Neural progenitor cell (in vitro differentiated cells): ENCODE data around the gene MYO15A. TPM values are rescaled to one million over a fixed set of nuclear protein-coding genes. Genes with fewer than 3 reads are reported as not detected.
A peak's percentile ranks its signal among the peaks of the same experiment; 100 is the strongest.

Experiments
- DNase-seq: peaks from one replicate; pipeline ENCODE4 v3.0.0-alpha.2; 2016; ENCODE audit warnings: low spot score
- H2AFZ ChIP-seq: fragments of 200-600 bp; sonication (generic); replicated peaks from 2 replicates; pipeline ENCODE4 v1.6.1; 2016; ENCODE audit warnings: antibody characterized with exemption
- H3F3A ChIP-seq: fragments of 200-600 bp; sonication (generic); 2 replicates; pipeline ENCODE4 v1.6.1; 2016; ENCODE audit warnings: antibody characterized with exemption, low read depth
- H3K27ac ChIP-seq: fragments of 200-600 bp; sonication (generic); 2 replicates; pipeline ENCODE4 v1.5.1; 2016; ENCODE audit warnings: mild to moderate bottlenecking
- H3K27me3 ChIP-seq: fragments of 200-600 bp; sonication (generic); 2 replicates; pipeline ENCODE4 v1.6.1; 2016; ENCODE audit warnings: mild to moderate bottlenecking, moderate library complexity
- H3K36me3 ChIP-seq: fragments of 200-600 bp; sonication (generic); 2 replicates; pipeline ENCODE4 v1.5.1; 2016
- H3K4me1 ChIP-seq: fragments of 200-600 bp; sonication (generic); 2 replicates; pipeline ENCODE4 v1.6.1; 2016; ENCODE audit warnings: mixed run types
- H3K4me2 ChIP-seq: fragments of 200-600 bp; sonication (generic); 2 replicates; pipeline ENCODE4 v1.6.1; 2016
- H3K4me3 ChIP-seq: fragments of 200-600 bp; sonication (generic); 2 replicates; pipeline ENCODE4 v1.5.1; 2016
- H3K79me2 ChIP-seq: fragments of 200-600 bp; sonication (generic); 2 replicates; pipeline ENCODE4 v1.6.1; 2016; ENCODE audit warnings: low read depth
- H3K9ac ChIP-seq: fragments of 200-600 bp; sonication (generic); 2 replicates; pipeline ENCODE4 v1.6.1; 2016
- H3K9me3 ChIP-seq: fragments of 200-600 bp; sonication (generic); 2 replicates; pipeline ENCODE4 v1.5.1; 2016; ENCODE audit warnings: low read depth
- H4K20me1 ChIP-seq: fragments of 200-600 bp; sonication (generic); 2 replicates; pipeline ENCODE4 v1.6.1; 2016; ENCODE audit warnings: low read depth
- H3K27ac Mint-ChIP-seq: 3 replicates; pipeline ENCODE4 v1.8.0; 2021; ENCODE audit warnings: mixed read lengths
- H3K27me3 Mint-ChIP-seq: 2 replicates; pipeline ENCODE4 v1.8.0; 2022; ENCODE audit warnings: low read depth, mild to moderate bottlenecking, inconsistent platforms, moderate library complexity, mixed read lengths; ENCODE audit not compliant: insufficient read depth
- H3K36me3 Mint-ChIP-seq: 3 replicates; pipeline ENCODE4 v1.8.0; 2021; ENCODE audit warnings: mixed read lengths
- H3K4me1 Mint-ChIP-seq: 3 replicates; pipeline ENCODE4 v1.8.0; 2021; ENCODE audit warnings: mixed read lengths
- H3K4me3 Mint-ChIP-seq: 3 replicates; pipeline ENCODE4 v1.8.0; 2021; ENCODE audit warnings: mild to moderate bottlenecking, moderate library complexity, mixed read lengths
- H3K9me3 Mint-ChIP-seq: 3 replicates; pipeline ENCODE4 v1.8.0; 2020; ENCODE audit warnings: mixed read lengths
- EZH2 ChIP-seq: fragments of 200-600 bp; sonication (generic); IDR thresholded peaks from 2 replicates; pipeline ENCODE4 v1.6.1; 2017; ENCODE audit warnings: antibody characterized with exemption, mild to moderate bottlenecking, moderate library complexity
- EZH2phosphoT487 ChIP-seq: fragments of 200-600 bp; sonication (generic); IDR thresholded peaks from 2 replicates; pipeline ENCODE4 v1.6.1; 2017; ENCODE audit warnings: antibody characterized with exemption
- total RNA-seq: library from RNA; depleted of rRNA; stranded (reverse); fragments of >200 nt; gene quantifications from 2 replicates; pipeline ENCODE4 v1.2.3, GENCODE V29; 2015; ENCODE audit warnings: low replicate concordance
- TF ChIP-seq, protein P1 (sequence below): fragments of 200-600 bp; sonication (generic); IDR thresholded peaks from 2 replicates; pipeline ENCODE4 v1.5.1; 2017; ENCODE audit warnings: antibody characterized with exemption, mild to moderate bottlenecking

The MYO15A gene
- total RNA-seq, 1 donor from 2014 or later = 1.2 TPM

DNA sequence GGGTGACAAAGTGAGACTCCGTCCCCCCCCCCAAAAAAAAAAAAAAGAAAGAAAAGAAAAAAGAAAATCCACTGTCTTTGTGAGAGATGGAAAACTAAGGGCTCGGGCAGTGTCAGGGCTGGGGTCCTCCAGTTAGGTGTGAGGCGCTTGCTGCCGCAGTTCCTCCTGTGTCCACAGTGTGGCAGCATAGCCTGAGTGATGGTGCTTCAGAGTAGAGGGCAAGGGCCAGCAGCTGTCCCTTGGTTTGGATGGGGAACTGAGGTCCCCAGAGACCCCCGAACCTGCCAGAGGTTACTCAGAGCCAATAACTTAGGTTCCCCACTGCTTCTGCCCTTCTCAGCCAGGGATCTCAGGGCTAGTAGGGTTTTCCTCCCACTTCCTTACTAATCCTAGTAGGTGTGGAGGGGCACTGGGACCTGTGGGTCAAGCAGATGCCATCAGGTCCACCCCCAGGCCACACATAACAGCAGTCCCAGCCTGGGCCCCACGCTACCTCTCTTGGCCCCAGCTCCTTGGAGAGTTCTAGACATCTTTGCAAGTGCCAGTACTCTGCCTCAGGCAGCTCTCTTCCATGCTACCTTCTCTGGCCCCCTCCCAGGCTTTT lies 109.0 kb downstream of the MYO15A start:
- DNase-seq = peak; percentile 84
- no peak for TF ChIP-seq EZH2
- TF ChIP-seq, protein P1, sequence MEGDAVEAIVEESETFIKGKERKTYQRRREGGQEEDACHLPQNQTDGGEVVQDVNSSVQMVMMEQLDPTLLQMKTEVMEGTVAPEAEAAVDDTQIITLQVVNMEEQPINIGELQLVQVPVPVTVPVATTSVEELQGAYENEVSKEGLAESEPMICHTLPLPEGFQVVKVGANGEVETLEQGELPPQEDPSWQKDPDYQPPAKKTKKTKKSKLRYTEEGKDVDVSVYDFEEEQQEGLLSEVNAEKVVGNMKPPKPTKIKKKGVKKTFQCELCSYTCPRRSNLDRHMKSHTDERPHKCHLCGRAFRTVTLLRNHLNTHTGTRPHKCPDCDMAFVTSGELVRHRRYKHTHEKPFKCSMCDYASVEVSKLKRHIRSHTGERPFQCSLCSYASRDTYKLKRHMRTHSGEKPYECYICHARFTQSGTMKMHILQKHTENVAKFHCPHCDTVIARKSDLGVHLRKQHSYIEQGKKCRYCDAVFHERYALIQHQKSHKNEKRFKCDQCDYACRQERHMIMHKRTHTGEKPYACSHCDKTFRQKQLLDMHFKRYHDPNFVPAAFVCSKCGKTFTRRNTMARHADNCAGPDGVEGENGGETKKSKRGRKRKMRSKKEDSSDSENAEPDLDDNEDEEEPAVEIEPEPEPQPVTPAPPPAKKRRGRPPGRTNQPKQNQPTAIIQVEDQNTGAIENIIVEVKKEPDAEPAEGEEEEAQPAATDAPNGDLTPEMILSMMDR = peak; percentile 88
- no peak for TF ChIP-seq EZH2phosphoT487
- H3K27ac Mint-ChIP-seq = peak overlapping the region; percentile 87
- H3K9me3 ChIP-seq = no peaks in the 10 kb centered on the region
- no peak overlapping the region for H2AFZ ChIP-seq
- no peak overlapping the region for H3K4me3 ChIP-seq
- H3K9ac ChIP-seq = no peak overlapping the region
- no peaks in the 10 kb centered on the region for H3K9me3 Mint-ChIP-seq
- no peak overlapping the region for H3K4me3 Mint-ChIP-seq
- H3K27ac ChIP-seq = no peak overlapping the region
- H3K4me1 ChIP-seq = peaks cover 18% of the 10 kb centered on the region
- H3K36me3 ChIP-seq = no peaks in the 10 kb centered on the region
- H4K20me1 ChIP-seq = no peaks in the 10 kb centered on the region
- peaks cover 10% of the 10 kb centered on the region for H3K27me3 Mint-ChIP-seq
- H3K27me3 ChIP-seq = no peaks in the 10 kb centered on the region
- H3K4me2 ChIP-seq = no peak overlapping the region
- peaks cover 11% of the 10 kb centered on the region for H3F3A ChIP-seq
- H3K36me3 Mint-ChIP-seq = no peaks in the 10 kb centered on the region
- H3K4me1 Mint-ChIP-seq = peaks cover 17% of the 10 kb centered on the region
- H3K79me2 ChIP-seq = no peaks in the 10 kb centered on the region

- TF ChIP-seq, protein P1 = no peak
- no peak for TF ChIP-seq EZH2phosphoT487
- no peak for TF ChIP-seq EZH2
- Mint-ChIP-seq H3K9me3 (no peaks in the 10 kb centered on the region), H3K27me3 (peaks cover 9% of the 10 kb centered on the region), H3K27ac (peak overlapping the region; percentile 85), H3K4me3 (peak overlapping the region; percentile 33), H3K36me3 (no peaks in the 10 kb centered on the region), H3K4me1 (peaks cover 25% of the 10 kb centered on the region)
- Histone ChIP-seq H3K27me3 (no peaks in the 10 kb centered on the region), H4K20me1 (no peaks in the 10 kb centered on the region), H3K9ac (no peak overlapping the region), H3K79me2 (no peaks in the 10 kb centered on the region), H3K9me3 (no peaks in the 10 kb centered on the region), H2AFZ (peak overlapping the region; percentile 55), H3K36me3 (no peaks in the 10 kb centered on the region), H3K4me3 (no peak overlapping the region), H3K4me2 (peak overlapping the region; percentile 20), H3F3A (peaks cover 23% of the 10 kb centered on the region), H3K27ac (no peak overlapping the region), H3K4me1 (peaks cover 28% of the 10 kb centered on the region)
- DNase-seq = peak; percentile 23
These were observed 110.3 kb downstream of the MYO15A start for GRCh38 chr17:18218756-18219415.

- Histone ChIP-seq H3K36me3 (no peaks in the 10 kb centered on the region), H3F3A (peaks cover 27% of the 10 kb centered on the region), H3K4me2 (peak overlapping the region; percentile 96), H4K20me1 (peaks cover 32% of the 10 kb centered on the region), H3K9ac (no peak overlapping the region), H3K9me3 (no peaks in the 10 kb centered on the region), H3K79me2 (peaks cover 33% of the 10 kb centered on the region), H3K4me1 (peaks cover 39% of the 10 kb centered on the region), H3K4me3 (peak overlapping the region; percentile 57), H2AFZ (no peak overlapping the region), H3K27me3 (no peaks in the 10 kb centered on the region), H3K27ac (peak overlapping the region; percentile 96)
- Mint-ChIP-seq H3K4me3 (peak overlapping the region; percentile 92), H3K9me3 (no peaks in the 10 kb centered on the region), H3K27me3 (peaks cover 5% of the 10 kb centered on the region), H3K36me3 (no peaks in the 10 kb centered on the region), H3K4me1 (peaks cover 49% of the 10 kb centered on the region), H3K27ac (peak overlapping the region; percentile 100)
- no peak for DNase-seq
- TF ChIP-seq EZH2phosphoT487 = no peak
- TF ChIP-seq, protein P1 = no peak
- no peak for TF ChIP-seq EZH2
These were observed 115.5 kb downstream of the MYO15A start for GRCh38 chr17:18224053-18224386.
